A549 (cell line): ENCODE results near the gene AFG1L. TPM values are rescaled to one million over a fixed set of nuclear protein-coding genes. Genes with fewer than 3 reads are reported as not detected.

Experiments used
- ATAC-seq, 2 experiments: fragments of 200-7000 bp in 1 of 2; fragments of >200 bp in 1 of 2; cut with Nextera tagmentation in 1 of 2; cut with Tn5 transposase in 1 of 2; 3 replicates each; pipeline versions ENCODE4 v1.8.0 to v1.9.1; 2018 to 2020; ENCODE audit warnings: mild to moderate bottlenecking in 1 of 2, moderate library complexity in 1 of 2
- CTCF ChIA-PET: fragments of 300-600 bp; sonication (Branson Sonifier 250); formaldehyde crosslinking; extraction: SDS; loops from one replicate; lab custom pipeline; 2021; ENCODE audit warnings: antibody characterized with exemption, inconsistent platforms; lab: Yijun Ruan, JAX
- POLR2A ChIA-PET: fragments of 350-600 bp; formaldehyde crosslinking; extraction: SDS; loops from one replicate; lab custom pipeline; 2021; ENCODE audit warnings: antibody characterized with exemption, inconsistent platforms; lab: Yijun Ruan, JAX
- DNase-seq, 2 experiments: peaks; one replicate each; pipeline versions ENCODE4 v3.0.0 to v3.0.0-alpha.2; 2011 to 2016; ENCODE audit warnings: low read depth in 1 of 2, low spot score in 1 of 2
- FAIRE-seq: peaks from 2 replicates; lab custom pipeline; 2011; peaks lifted over from hg19 to GRCh38; lab: Jason Lieb, UNC
- H3K27ac ChIP-seq, 2 experiments: fragments of >200 bp; sonication (Bioruptor Twin); formaldehyde crosslinking; 3 replicates each; pipeline ENCODE4 v1.5.1; 2016 to 2017
- H3K4me1 ChIP-seq: fragments of >200 bp; sonication (Bioruptor Twin); formaldehyde crosslinking; 3 replicates; pipeline ENCODE4 v1.6.1; 2016
- H3K4me2 ChIP-seq: fragments of >200 bp; sonication (Bioruptor Twin); formaldehyde crosslinking; 3 replicates; pipeline ENCODE4 v1.6.1; 2016
- H3K4me3 ChIP-seq: fragments of >200 bp; sonication (Bioruptor Twin); formaldehyde crosslinking; 3 replicates; pipeline ENCODE4 v1.5.1; 2016
- H3K9me3 ChIP-seq: fragments of >200 bp; sonication (Bioruptor Twin); formaldehyde crosslinking; 3 replicates; pipeline ENCODE4 v1.6.1; 2016
- CBX2 ChIP-seq: fragments of 200-600 bp; sonication (generic); IDR thresholded peaks from 2 replicates; pipeline ENCODE4 v1.6.1; 2016; ENCODE audit warnings: low read depth, mild to moderate bottlenecking, borderline replicate concordance
- CEBPB ChIP-seq, 2 experiments: fragments of >200 bp in 1 of 2; sonication (Bioruptor Twin) in 1 of 2; formaldehyde crosslinking in 1 of 2; IDR thresholded peaks; 2 replicates each; pipeline ENCODE4 v1.6.1; 2012 to 2016
- CHD2 ChIP-seq: fragments of 150-350 bp; IDR thresholded peaks from 2 replicates; pipeline ENCODE4 v1.6.1; 2014; ENCODE audit warnings: low read length; ENCODE audit not compliant: partially characterized antibody
- CTCF ChIP-seq: fragments of >200 bp; sonication (Bioruptor Twin); formaldehyde crosslinking; IDR thresholded peaks from 3 replicates; pipeline ENCODE4 v1.5.1; 2016
- EP300 ChIP-seq, 2 experiments: fragments of >200 bp; sonication (Bioruptor Twin); formaldehyde crosslinking; IDR thresholded peaks; 2 replicates in 1 of 2; 3 replicates in 1 of 2; pipeline ENCODE4 v1.6.1; 2016 to 2017
- ESRRA ChIP-seq: fragments of 150-350 bp; IDR thresholded peaks from 2 replicates; pipeline ENCODE4 v1.6.1; 2014; ENCODE audit warnings: mild to moderate bottlenecking, low read length, borderline replicate concordance
- FOSB ChIP-seq: fragments of 250-450 bp; sonication (Bioruptor Pico); IDR thresholded peaks from 2 replicates; pipeline ENCODE4 v1.5.0; 2020; ENCODE audit warnings: mild to moderate bottlenecking, moderate library complexity
- FOXS1 ChIP-seq: fragments of 250-450 bp; sonication (Bioruptor Pico); IDR thresholded peaks from 2 replicates; pipeline ENCODE4 v1.5.0; 2020; ENCODE audit warnings: mild to moderate bottlenecking, moderate library complexity
- HMGXB4 ChIP-seq: fragments of 250-450 bp; sonication (Bioruptor Pico); IDR thresholded peaks from 2 replicates; pipeline ENCODE4 v1.5.0; 2021; ENCODE audit warnings: mild to moderate bottlenecking, moderate library complexity, borderline replicate concordance
- HOXB13 ChIP-seq: fragments of 250-450 bp; sonication (Bioruptor Pico); IDR thresholded peaks from 2 replicates; pipeline ENCODE4 v1.5.0; 2020; ENCODE audit warnings: low read depth, mild to moderate bottlenecking, moderate library complexity
- JUNB ChIP-seq: fragments of >200 bp; sonication (Bioruptor Twin); formaldehyde crosslinking; IDR thresholded peaks from 2 replicates; pipeline ENCODE4 v1.6.1; 2016
- MAFK ChIP-seq: fragments of 450-650 bp; IDR thresholded peaks from 2 replicates; pipeline ENCODE4 v1.6.1; 2014; ENCODE audit not compliant: partially characterized antibody
- MAX ChIP-seq: IDR thresholded peaks from 2 replicates; pipeline ENCODE4 v1.6.1; 2012
- NPAS2 ChIP-seq: fragments of 250-450 bp; sonication (Bioruptor Pico); IDR thresholded peaks from 2 replicates; pipeline ENCODE4 v1.8.0; 2022; ENCODE audit warnings: mild to moderate bottlenecking, moderate library complexity, borderline replicate concordance
- NR3C1 ChIP-seq: fragments of >200 bp; sonication (Bioruptor Twin); formaldehyde crosslinking; IDR thresholded peaks from 3 replicates; pipeline ENCODE4 v1.6.1; 2017
- PBX3 ChIP-seq: IDR thresholded peaks from 2 replicates; pipeline ENCODE4 v1.6.1; 2012
- POLR2A ChIP-seq: IDR thresholded peaks from 2 replicates; pipeline ENCODE4 v1.6.1; 2012; ENCODE audit warnings: mild to moderate bottlenecking, low read length
- RFX5 ChIP-seq: fragments of 450-650 bp; IDR thresholded peaks from 2 replicates; pipeline ENCODE4 v1.7.1; 2014; ENCODE audit warnings: antibody characterized with exemption, mild to moderate bottlenecking, moderate library complexity
- TFCP2L1 ChIP-seq: fragments of 250-450 bp; sonication (Bioruptor Pico); IDR thresholded peaks from 2 replicates; pipeline ENCODE4 v1.5.0; 2021; ENCODE audit warnings: mild to moderate bottlenecking
- ZC3H11A ChIP-seq: fragments of 450-650 bp; IDR thresholded peaks from 2 replicates; pipeline ENCODE4 v1.6.1; 2014; ENCODE audit warnings: antibody characterized with exemption, mild to moderate bottlenecking
- WGBS: methylation state at CpG from one replicate; pipeline ENCODE4 v1.1.6; 2017; ENCODE audit errors: missing lambda C conversion rate; 5-methylcytosine and 5-hydroxymethylcytosine counted together
- polyA plus RNA-seq, 4 experiments: library from polyadenylated mRNA; depleted of rRNA in 3 of 4; stranded (reverse); fragments of >200 nt; fragmentation: RNase III in 1 of 4; extraction: RNeasy Plus Mini Kit Qiagen cat#74134 plus additional on column Dnase treatment in 1 of 4; gene quantifications; 2 replicates in 3 of 4; 3 replicates in 1 of 4; pipeline ENCODE4 v1.2.3, GENCODE V29; 2011 to 2017
- TF ChIP-seq, protein P1 (sequence below): fragments of 150-350 bp; IDR thresholded peaks from 2 replicates; pipeline ENCODE4 v1.6.1; 2014; ENCODE audit warnings: low read depth, mild to moderate bottlenecking, low read length

The AFG1L gene
- polyA plus RNA-seq, 2 of the 4 experiments (the other 2 are of a cell fraction): 1.3 to 2.3 TPM

DNA sequence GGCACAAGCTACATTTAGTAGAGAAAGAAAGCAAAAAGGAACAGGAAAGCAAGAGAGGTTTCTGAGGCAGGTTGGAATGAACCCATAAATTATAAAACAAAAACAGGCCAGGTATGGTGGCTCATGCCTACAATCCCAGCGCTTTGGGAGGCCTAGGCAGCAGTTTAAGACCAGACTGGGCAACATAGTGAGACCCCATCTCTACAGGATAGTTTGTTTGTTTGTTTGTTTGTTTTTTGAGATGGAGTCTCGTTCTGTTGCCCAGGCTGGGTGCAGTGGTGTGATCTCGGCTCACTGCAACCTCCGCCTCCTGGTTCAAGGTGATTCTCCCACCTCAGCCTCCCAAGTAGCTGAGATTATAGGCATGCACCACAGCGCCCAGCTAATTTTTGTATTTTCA is 49.0 kb downstream of the AFG1L start:
- CTCF ChIA-PET: no interaction called here
- DNase-seq (no peak), FAIRE-seq (no peak), ATAC-seq (no peak)
- 89% methylated on average over 4 of the region's 5 CpGs for WGBS
- Histone ChIP-seq H3K4me2 (no peak overlapping the region), H3K4me1 (no peaks in the 10 kb centered on the region), H3K9me3 (no peaks in the 10 kb centered on the region), H3K27ac (no peak overlapping the region), H3K4me3 (no peak overlapping the region)
- POLR2A ChIA-PET: no interaction called here
- TF ChIP-seq NPAS2 (CRISPR knock-in tag) (no peak), TFCP2L1 (CRISPR knock-in tag) (no peak), NR3C1 (no peak), RFX5 (no peak), CHD2 (no peak), HOXB13 (CRISPR knock-in tag) (no peak), PBX3 (no peak), EP300 (IDR thresholded peaks at IDR 0.05) (no peak), FOXS1 (CRISPR knock-in tag) (no peak), MAX (no peak)
- TF ChIP-seq, protein P1, sequence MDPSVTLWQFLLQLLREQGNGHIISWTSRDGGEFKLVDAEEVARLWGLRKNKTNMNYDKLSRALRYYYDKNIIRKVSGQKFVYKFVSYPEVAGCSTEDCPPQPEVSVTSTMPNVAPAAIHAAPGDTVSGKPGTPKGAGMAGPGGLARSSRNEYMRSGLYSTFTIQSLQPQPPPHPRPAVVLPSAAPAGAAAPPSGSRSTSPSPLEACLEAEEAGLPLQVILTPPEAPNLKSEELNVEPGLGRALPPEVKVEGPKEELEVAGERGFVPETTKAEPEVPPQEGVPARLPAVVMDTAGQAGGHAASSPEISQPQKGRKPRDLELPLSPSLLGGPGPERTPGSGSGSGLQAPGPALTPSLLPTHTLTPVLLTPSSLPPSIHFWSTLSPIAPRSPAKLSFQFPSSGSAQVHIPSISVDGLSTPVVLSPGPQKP: no peak

GRCh38 chr6:108348655-108349349 is 53.9 kb downstream of the AFG1L start:
- no peak for ATAC-seq
- H3K4me2 ChIP-seq: no peak overlapping the region
- TF ChIP-seq NPAS2 (CRISPR knock-in tag): no peak
- no peak for TF ChIP-seq POLR2A
- TF ChIP-seq FOSB (CRISPR knock-in tag): no peak
- no peak for TF ChIP-seq ZC3H11A
- no peak for TF ChIP-seq CTCF
- TF ChIP-seq CBX2: no peak
- no peak for TF ChIP-seq HMGXB4 (CRISPR knock-in tag)
- no peak for DNase-seq
- 93% methylated on average over 5 of the region's 5 CpGs for WGBS
- no peak overlapping the region for H3K4me3 ChIP-seq
- no peaks in the 10 kb centered on the region for H3K4me1 ChIP-seq
- CTCF ChIA-PET: no interaction called here
- no peak for FAIRE-seq
- H3K9me3 ChIP-seq: no peaks in the 10 kb centered on the region
- H3K27ac ChIP-seq: no peak overlapping the region
- POLR2A ChIA-PET: no interaction called here

DNA sequence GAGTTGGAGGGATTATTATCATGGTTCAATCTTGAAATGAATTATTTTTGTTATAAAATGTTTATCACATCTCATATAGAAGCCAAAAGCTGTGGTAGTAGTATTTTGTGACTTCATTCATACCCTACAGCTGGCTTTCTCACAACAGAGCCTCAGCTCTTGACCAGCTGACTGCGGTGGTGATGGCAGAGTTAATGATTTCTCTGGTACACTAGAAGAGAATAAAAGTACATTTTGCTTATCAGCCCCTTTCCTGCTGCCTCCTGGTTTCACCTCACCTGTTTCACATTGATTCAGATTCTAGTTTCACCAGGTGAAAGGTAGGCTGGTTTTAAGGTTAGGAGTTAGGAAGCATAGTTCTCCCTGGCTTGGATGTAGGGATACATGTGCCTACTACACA is 55.7 kb downstream of the AFG1L start:
- no peaks in the 10 kb centered on the region for H3K9me3 ChIP-seq
- DNase-seq (no peak), FAIRE-seq (no peak), ATAC-seq (no peak)
- no peaks in the 10 kb centered on the region for H3K4me1 ChIP-seq
- ChIA-PET POLR2A (no interaction called here), CTCF (no interaction called here)
- no peak overlapping the region for H3K4me2 ChIP-seq
- no peak overlapping the region for H3K4me3 ChIP-seq
- no peak overlapping the region for H3K27ac ChIP-seq
- 91% methylated on average over 1 of the region's 1 CpG for WGBS
- TF ChIP-seq MAFK: no peak
- TF ChIP-seq, protein P1: no peak
- TF ChIP-seq CTCF: no peak
- TF ChIP-seq ESRRA: no peak
- no peak for TF ChIP-seq HMGXB4 (CRISPR knock-in tag)
- TF ChIP-seq CEBPB (IDR thresholded peaks at IDR 0.05): no peak
- TF ChIP-seq FOXS1 (CRISPR knock-in tag): no peak
- no peak for TF ChIP-seq JUNB
- TF ChIP-seq TFCP2L1 (CRISPR knock-in tag): no peak
